GM19043 (cell line): ENCODE data around the gene DTNBP1.

ENCODE experiments used
- ATAC-seq: cut with Tn5 transposase; IDR thresholded peaks from one replicate; pipeline ENCODE4 v1.9.1; 2021; ENCODE audit warnings: low read depth; ENCODE audit not compliant: unreplicated experiment

Gene DTNBP1

GRCh38 chr6:15538766-15539495 lies 123.9 kb downstream of the DTNBP1 start:
- no peak for ATAC-seq

GRCh38 chr6:15538106-15538505 lies 124.7 kb downstream of the DTNBP1 start:
- ATAC-seq, result no peak

GRCh38 chr6:15536198-15536955 lies 126.5 kb downstream of the DTNBP1 start:
- no peak for ATAC-seq

- no peak for ATAC-seq
These were observed 127.2 kb downstream of the DTNBP1 start for GRCh38 chr6:15535495-15536197.

DNA sequence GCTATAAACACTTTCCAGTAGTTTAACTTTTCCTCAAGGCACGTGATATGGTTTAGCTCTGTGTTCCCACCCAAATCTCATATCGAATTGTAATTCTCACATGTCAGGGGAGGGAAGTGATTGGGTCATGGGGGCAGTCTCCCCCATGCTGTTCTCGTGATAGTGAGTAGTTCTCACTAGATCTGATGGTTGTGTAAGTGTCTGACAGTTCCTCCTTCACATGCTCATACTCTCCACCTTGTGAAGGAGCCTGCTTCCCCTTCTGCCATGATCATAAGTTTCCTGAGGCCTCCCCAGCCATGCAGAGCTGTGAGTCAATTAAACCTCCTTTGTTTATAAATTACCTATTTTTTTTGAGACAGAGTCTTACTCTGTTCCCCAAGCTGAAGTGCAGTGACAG lies 127.9 kb downstream of the DTNBP1 start:
- ATAC-seq, result no peak

DNA sequence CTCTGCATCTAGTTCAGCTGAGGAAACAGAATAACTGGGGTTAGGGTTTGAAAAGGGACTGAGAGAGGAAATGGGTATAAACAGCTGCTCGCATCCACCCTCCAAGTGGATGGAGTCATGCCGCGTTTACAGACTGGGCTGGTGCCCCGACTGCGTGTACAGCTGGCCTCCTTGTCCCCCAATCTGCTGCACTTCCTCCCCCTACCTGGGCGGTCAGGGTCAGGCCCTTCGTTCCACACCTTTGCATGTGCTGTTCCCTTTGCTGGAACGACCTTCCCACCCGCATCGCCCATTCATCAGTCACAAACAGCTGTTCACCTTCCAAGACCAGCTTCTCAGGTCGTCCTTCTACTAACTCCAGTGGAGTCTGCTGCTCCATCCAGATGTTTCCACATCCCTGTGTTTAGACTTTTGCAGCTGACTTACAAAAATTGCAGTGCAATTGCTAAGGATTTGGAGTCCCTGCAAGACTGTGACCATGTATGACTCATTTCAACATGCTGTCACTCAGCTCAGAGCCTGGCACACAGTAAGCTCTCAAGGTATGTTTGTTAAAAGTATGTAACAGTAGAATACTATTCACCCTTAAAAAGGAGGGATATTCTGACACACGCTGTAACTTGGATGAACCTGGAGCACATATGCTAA lies 129.3 kb downstream of the DTNBP1 start:
- ATAC-seq, result no peak

DNA sequence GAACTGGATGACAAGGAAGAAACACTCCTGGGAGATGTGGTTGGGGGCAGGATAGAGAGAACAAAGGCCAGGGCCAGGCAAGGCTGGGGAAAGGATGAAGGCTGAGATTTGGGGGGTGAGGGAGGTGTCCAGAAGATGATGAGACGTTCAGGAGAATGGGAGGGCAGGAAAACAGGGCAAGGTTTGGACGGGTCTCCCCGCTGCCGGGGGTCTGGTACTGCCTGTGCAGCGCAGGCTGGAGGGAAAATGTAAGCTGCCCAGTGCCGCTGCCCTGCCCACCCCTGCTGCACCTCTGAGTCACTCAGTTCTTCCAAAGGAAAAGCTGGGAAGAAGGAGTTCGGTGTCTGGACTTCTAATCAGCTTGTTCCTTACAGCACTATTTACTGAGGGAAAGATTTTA lies 130.9 kb downstream of the DTNBP1 start:
- no peak for ATAC-seq

GRCh38 chr6:15530411-15530810 lies 132.4 kb downstream of the DTNBP1 start:
- ATAC-seq, result no peak

DNA sequence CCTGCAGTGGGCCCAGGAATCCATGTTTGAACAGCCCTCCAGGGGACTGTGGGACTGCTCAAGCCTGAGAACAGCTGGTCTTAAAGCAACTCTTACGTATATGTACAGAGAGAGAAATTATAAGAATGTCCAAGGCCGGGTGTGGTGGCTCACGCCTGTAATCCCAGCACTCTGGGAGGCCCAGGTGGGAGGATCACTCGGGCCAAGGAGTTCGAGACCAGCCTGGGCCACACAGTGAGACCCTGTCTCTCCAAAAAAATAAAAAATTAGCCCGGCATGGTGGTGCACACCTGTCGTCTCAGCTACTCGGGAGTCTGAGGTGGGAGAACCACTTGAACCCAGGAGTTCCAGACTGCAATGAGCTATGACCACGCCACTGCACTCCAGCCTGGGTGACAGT lies 134.0 kb downstream of the DTNBP1 start:
- ATAC-seq, result no peak

GRCh38 chr6:15527838-15528617 lies 134.8 kb downstream of the DTNBP1 start:
- no peak for ATAC-seq

DNA sequence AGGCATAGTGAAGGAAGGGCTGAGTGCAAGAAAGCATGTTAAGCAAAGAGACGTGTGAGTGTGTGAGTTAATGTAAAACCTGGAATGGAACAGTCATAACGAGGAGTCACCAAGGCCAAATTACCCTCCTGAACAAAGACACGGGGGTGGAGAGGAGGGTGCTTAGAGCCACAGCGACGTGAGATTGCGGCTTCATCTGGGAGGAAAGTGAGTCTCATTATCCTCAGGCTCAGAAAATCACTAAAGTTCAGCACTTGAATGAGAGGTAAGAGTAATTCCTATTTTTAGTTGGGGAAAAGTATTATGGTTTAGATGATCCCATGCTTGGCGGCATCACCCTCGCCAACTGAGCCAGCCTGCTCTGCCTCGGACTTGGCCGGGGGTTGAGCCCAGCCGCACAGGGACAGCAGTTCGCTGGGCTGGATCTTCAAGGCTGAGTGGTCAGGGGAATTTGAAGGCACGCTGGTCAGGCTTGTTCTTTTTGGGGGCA lies 136.6 kb downstream of the DTNBP1 start:
- ATAC-seq, result no peak

GRCh38 chr6:15524861-15525401 lies 137.9 kb downstream of the DTNBP1 start:
- no peak for ATAC-seq

DNA sequence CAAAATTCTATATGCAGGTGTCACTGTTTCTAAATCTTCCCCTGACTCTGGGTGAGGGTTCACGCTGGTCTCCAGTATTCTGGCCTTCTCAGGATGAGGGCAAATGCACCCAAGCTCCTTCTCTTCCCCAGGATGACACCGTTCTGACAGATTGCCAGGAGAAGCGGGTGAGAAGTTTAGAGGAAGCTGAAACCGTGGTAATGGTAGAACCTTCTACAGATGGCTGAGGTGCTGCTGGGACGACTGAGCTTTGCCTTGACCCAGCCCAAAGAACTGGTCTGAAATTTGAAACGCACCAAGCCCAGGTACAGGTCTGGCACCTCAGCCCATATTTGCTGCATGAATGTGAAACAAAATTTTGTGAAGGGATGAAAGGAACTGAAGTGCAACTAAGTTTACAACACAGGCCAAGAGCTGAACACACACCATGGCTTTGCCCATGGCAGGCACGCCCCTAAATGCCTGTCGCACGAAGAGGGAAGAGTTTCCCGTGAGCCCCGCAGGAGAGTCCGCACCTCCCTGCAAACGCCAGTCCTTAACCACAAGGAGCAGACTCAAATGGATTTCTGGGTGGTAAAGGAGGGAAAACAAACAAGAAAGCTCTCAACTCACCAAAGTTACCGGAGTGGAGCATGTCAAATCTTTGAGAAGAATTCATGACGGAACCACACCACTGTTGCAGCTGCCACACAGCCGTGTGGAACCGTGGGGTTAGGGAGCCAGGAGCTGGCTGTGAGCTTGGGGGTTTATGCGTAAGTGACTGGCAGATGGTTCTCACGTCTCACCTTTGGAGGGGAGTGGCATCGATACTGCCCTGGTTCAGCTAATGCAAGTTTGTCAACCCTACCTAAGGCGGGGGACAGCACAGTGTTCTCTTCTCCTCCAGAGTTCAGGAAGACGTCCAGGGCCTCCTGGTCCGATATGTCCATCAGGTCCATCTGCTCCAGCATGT lies 138.9 kb downstream of the DTNBP1 start:
- no peak for ATAC-seq

GRCh38 chr6:15522856-15523529 lies 139.8 kb downstream of the DTNBP1 start:
- no peak for ATAC-seq

GRCh38 chr6:15522427-15522826 lies 140.4 kb downstream of the DTNBP1 start:
- no peak for ATAC-seq

- no peak for ATAC-seq
These were observed 140.8 kb downstream of the DTNBP1 start for GRCh38 chr6:15522026-15522425.

GRCh38 chr6:15521582-15521981 lies 141.2 kb downstream of the DTNBP1 start:
- no peak for ATAC-seq

DNA sequence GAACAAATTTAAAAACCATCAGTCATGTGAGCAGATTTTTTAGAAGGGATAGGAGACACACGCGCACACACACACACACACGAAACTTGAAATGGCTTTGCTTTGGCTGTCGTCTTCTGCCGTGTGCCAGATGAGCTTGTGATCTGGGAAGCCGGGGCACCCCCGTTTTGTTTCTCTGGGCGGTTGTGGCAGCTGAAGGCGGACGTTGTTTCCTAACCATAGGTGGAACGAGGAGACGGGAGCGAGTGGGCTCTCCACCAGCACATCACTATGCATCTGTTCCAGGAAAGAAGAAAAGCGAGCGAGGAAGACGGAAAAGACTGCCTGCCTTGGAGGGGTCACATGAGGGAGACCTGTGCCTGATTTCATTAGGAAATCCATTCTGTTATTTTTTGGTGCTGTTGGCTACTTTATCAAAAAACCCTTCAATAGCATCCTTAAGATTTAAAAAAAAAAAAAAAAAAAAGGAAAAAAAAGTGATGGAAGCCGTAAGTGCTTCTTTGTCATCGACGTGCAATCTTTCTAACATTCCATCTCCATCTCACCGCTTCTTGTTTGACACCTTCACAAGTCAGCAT lies 142.1 kb downstream of the DTNBP1 start:
- no peak for ATAC-seq
